GM23248 (cell line): ENCODE data around the gene MKLN1. TPM values are rescaled to one million over a fixed set of nuclear protein-coding genes. Genes with fewer than 3 reads are reported as not detected.
A peak's percentile ranks its signal among the peaks of the same experiment; 100 is the strongest.

ENCODE experiments used
- DNase-seq: peaks from one replicate; pipeline ENCODE4 v3.0.0-alpha.2; 2015
- H2AFZ ChIP-seq: fragments of 200-600 bp; sonication (generic); 2 replicates; pipeline ENCODE4 v1.6.1; 2016; ENCODE audit warnings: antibody characterized with exemption
- H3F3A ChIP-seq: fragments of 200-600 bp; sonication (generic); 2 replicates; pipeline ENCODE4 v1.6.1; 2016; ENCODE audit warnings: mild to moderate bottlenecking, antibody characterized with exemption, mixed run types; ENCODE audit not compliant: insufficient read depth
- H3K27ac ChIP-seq: fragments of 200-600 bp; sonication (generic); 2 replicates; pipeline ENCODE4 v1.5.1; 2016; ENCODE audit warnings: mild to moderate bottlenecking
- H3K27me3 ChIP-seq: fragments of 200-600 bp; sonication (generic); replicated peaks from 2 replicates; pipeline ENCODE4 v1.6.1; 2016; ENCODE audit warnings: mild to moderate bottlenecking; ENCODE audit not compliant: insufficient read depth
- H3K36me3 ChIP-seq: fragments of 200-600 bp; sonication (generic); 2 replicates; pipeline ENCODE4 v1.6.1; 2016; ENCODE audit warnings: low read depth, mild to moderate bottlenecking
- H3K4me1 ChIP-seq: fragments of 200-600 bp; sonication (generic); 2 replicates; pipeline ENCODE4 v1.6.1; 2016; ENCODE audit warnings: mild to moderate bottlenecking; ENCODE audit not compliant: insufficient read depth
- H3K4me2 ChIP-seq: fragments of 200-600 bp; sonication (generic); one replicate; pipeline ENCODE4 v1.6.1; 2016; ENCODE audit warnings: mild to moderate bottlenecking; ENCODE audit not compliant: unreplicated experiment
- H3K4me3 ChIP-seq: fragments of 200-600 bp; sonication (generic); 2 replicates; pipeline ENCODE4 v1.5.1; 2016; ENCODE audit warnings: mild to moderate bottlenecking
- H3K79me2 ChIP-seq: fragments of 200-600 bp; sonication (generic); 2 replicates; pipeline ENCODE4 v1.6.1; 2016; ENCODE audit warnings: mild to moderate bottlenecking; ENCODE audit not compliant: insufficient read depth
- H3K9ac ChIP-seq: fragments of 200-600 bp; sonication (generic); 2 replicates; pipeline ENCODE4 v1.6.1; 2016; ENCODE audit warnings: mild to moderate bottlenecking
- H3K9me2 ChIP-seq: fragments of 200-600 bp; sonication (generic); 2 replicates; pipeline ENCODE4 v1.6.1; 2016; ENCODE audit warnings: mixed run types, mild to moderate bottlenecking, moderate library complexity; ENCODE audit not compliant: insufficient read depth
- H3K9me3 ChIP-seq: fragments of 200-600 bp; sonication (generic); one replicate; pipeline ENCODE4 v1.6.1; 2017; ENCODE audit warnings: low read depth
- H4K20me1 ChIP-seq: fragments of 200-600 bp; sonication (generic); 2 replicates; pipeline ENCODE4 v1.6.0; 2016; ENCODE audit not compliant: insufficient read depth
- EZH2 ChIP-seq: fragments of 200-600 bp; sonication (generic); IDR thresholded peaks from 2 replicates; pipeline ENCODE4 v1.6.1; 2018; ENCODE audit warnings: antibody characterized with exemption, mild to moderate bottlenecking; ENCODE audit not compliant: insufficient read depth, poor library complexity, severe bottlenecking
- EZH2phosphoT487 ChIP-seq: fragments of 200-600 bp; sonication (generic); IDR thresholded peaks from 2 replicates; pipeline ENCODE4 v1.6.1; 2018; ENCODE audit warnings: antibody characterized with exemption, moderate library complexity, mild to moderate bottlenecking, low read depth; ENCODE audit not compliant: insufficient read depth
- WGBS, 2 experiments: methylation state at CpG; one replicate each; pipeline ENCODE4 v1.1.6; 2015 to 2017; ENCODE audit warnings: low lambda C conversion rate in 2 of 2, low coverage in 1 of 2; ENCODE audit errors: missing lambda C conversion rate in 2 of 2; 5-methylcytosine and 5-hydroxymethylcytosine counted together
- in situ Hi-C: fragments of 300-500 bp; cut with MboI; formaldehyde crosslinking; loops from 2 replicates; pipeline ENCODE4 v1.15.0; 2020
- polyA plus RNA-seq: library from polyadenylated mRNA; unstranded; fragments of >200 nt; fragmentation: Nextera tagmentation; extraction: Ambion mirVana; gene quantifications from 2 replicates; pipeline ENCODE4 v1.2.1, GENCODE V29; 2016
- total RNA-seq: library from RNA; depleted of rRNA; stranded (reverse); fragments of >200 nt; shearing (Covaris generic); gene quantifications from 2 replicates; pipeline ENCODE4 v1.2.3, GENCODE V29; 2014; rRNA removed

MKLN1 gene
- total and polyA plus RNA-seq, 2 experiments from 2014 or later = 32.1 to 35.7 TPM

- Histone ChIP-seq H3K4me1 (peaks cover 16% of the 10 kb centered on the region), H2AFZ (no peak overlapping the region), H3K4me3 (no peak overlapping the region), H3K79me2 (peaks cover 100% of the 10 kb centered on the region), H3K36me3 (peaks cover 5% of the 10 kb centered on the region; the same call in 1 of the 2 replicates), H3F3A (peaks cover 12% of the 10 kb centered on the region; the same call in 1 of the 2 replicates), H3K9me2 (no peaks in the 10 kb centered on the region), H3K9ac (no peak overlapping the region), H3K27me3 (no peaks in the 10 kb centered on the region), H3K9me3 (no peaks in the 10 kb centered on the region), H3K27ac (0 out of 2 replicates have a peak overlapping the region, but pooled peaks have one; percentile 4), H3K4me2 (no peak overlapping the region), H4K20me1 (no peaks in the 10 kb centered on the region)
- 85 to 93% methylated on average over 13 of the region's 16 CpGs for WGBS, 2 experiments
- DNase-seq = peak; percentile 44
- in situ Hi-C loops = no loop called here
- TF ChIP-seq EZH2phosphoT487 (no peak), EZH2 (no peak)
Measured at GRCh38 chr7:131544449-131545301, 217.0 kb downstream of the MKLN1 start.

GRCh38 chr7:131546126-131546525 is 218.4 kb downstream of the MKLN1 start:
- no peak for DNase-seq
- H3K4me3 ChIP-seq = no peak overlapping the region
- peaks cover 20% of the 10 kb centered on the region for H3K4me1 ChIP-seq
- 85% methylated on average over 12 of the region's 12 CpGs for WGBS, 2 experiments
- no peak for TF ChIP-seq EZH2phosphoT487
- TF ChIP-seq EZH2 = no peak
- no peaks in the 10 kb centered on the region for H3K9me3 ChIP-seq
- in situ Hi-C loops = no loop called here
- H3K9me2 ChIP-seq = no peaks in the 10 kb centered on the region
- no peaks in the 10 kb centered on the region for H3K27me3 ChIP-seq
- H3K9ac ChIP-seq = no peak overlapping the region
- H4K20me1 ChIP-seq = no peaks in the 10 kb centered on the region
- peaks cover 100% of the 10 kb centered on the region for H3K79me2 ChIP-seq
- peaks cover 13% of the 10 kb centered on the region for H3F3A ChIP-seq
- no peak overlapping the region for H3K4me2 ChIP-seq
- no peak overlapping the region for H3K27ac ChIP-seq
- no peak overlapping the region for H2AFZ ChIP-seq
- peaks cover 5% of the 10 kb centered on the region; the same call in 1 of the 2 replicates for H3K36me3 ChIP-seq

Other genes with a start within 250 kb of the MKLN1 start
- 42.7 and 50.1 TPM in 2 replicates for gene PODXL, start 228.8 kb downstream of the MKLN1 start, total RNA-seq
- 32.8 and 33.6 TPM in 2 replicates for gene PODXL, start 228.8 kb downstream of the MKLN1 start, polyA plus RNA-seq